Activated CD4-positive, alpha-beta T cell treated with anti-CD3 and anti-CD28 coated beads, Interleukin-2, amount 10 ng/mL, durations not matched to agents 7 days and 5 days (primary cell): ENCODE data around the gene HEMGN. TPM values are rescaled to one million over a fixed set of nuclear protein-coding genes. Genes with fewer than 3 reads are reported as not detected.

Source experiments
- CTCF ChIA-PET: fragments of 350-600 bp; sonication (Branson Sonifier 250); formaldehyde crosslinking; loops from one replicate; lab custom pipeline; 2021; ENCODE audit warnings: antibody characterized with exemption; lab: Charles Lee
- POLR2A ChIA-PET: fragments of 350-600 bp; sonication (Branson Sonifier 250); formaldehyde crosslinking; loops from one replicate; lab custom pipeline; 2021; ENCODE audit warnings: antibody characterized with exemption; lab: Charles Lee
- DNase-seq: peaks from one replicate; pipeline ENCODE4 v3.0.0-alpha.2; 2020
- H3K27ac Mint-ChIP-seq: one replicate; pipeline ENCODE4 v1.8.0; 2021; ENCODE audit warnings: mild to moderate bottlenecking, moderate library complexity, mixed read lengths
- H3K27me3 Mint-ChIP-seq: one replicate; pipeline ENCODE4 v1.8.0; 2021; ENCODE audit warnings: mixed read lengths
- H3K36me3 Mint-ChIP-seq: one replicate; pipeline ENCODE4 v1.8.0; 2021; ENCODE audit warnings: low read depth, mixed read lengths
- H3K4me1 Mint-ChIP-seq: one replicate; pipeline ENCODE4 v1.8.0; 2021; ENCODE audit warnings: mixed read lengths
- H3K4me3 Mint-ChIP-seq: one replicate; pipeline ENCODE4 v1.8.0; 2021; ENCODE audit warnings: mild to moderate bottlenecking, moderate library complexity, mixed read lengths
- H3K9me3 Mint-ChIP-seq: one replicate; pipeline ENCODE4 v1.8.0; 2021; ENCODE audit warnings: mixed read lengths
- total RNA-seq, 2 experiments: library from RNA; stranded (reverse); gene quantifications; one replicate each; pipeline ENCODE4 v1.2.3, GENCODE V29; 2021

Gene HEMGN
- total RNA-seq = 1 to 10 TPM; 2.2 to 2.9 TPM

- H3K4me3 Mint-ChIP-seq = no peak within 1 kb of the TSS
- H3K27me3 Mint-ChIP-seq = peaks cover 2% of the 10 kb centered on the region
- H3K9me3 Mint-ChIP-seq = no peaks in the 10 kb centered on the region
- peaks cover 35% of the 10 kb centered on the region for H3K4me1 Mint-ChIP-seq
- H3K36me3 Mint-ChIP-seq = peaks cover 4% of the 10 kb centered on the region
- H3K27ac Mint-ChIP-seq = peak within 1 kb of the TSS; percentile 84
- ChIA-PET CTCF (interaction anchor here (0.6 kb wide), 2 partner anchors 36 to 239 kb away, joined by 3 to 4 read pairs; no protein-coding TSS in a partner anchor), POLR2A (no interaction called here)
- peak; percentile 58 for DNase-seq
Measured at GRCh38 chr9:97938081-97938644, at the start of gene HEMGN. HEMGN (minus strand) TSS chr9:97938172; CDS start chr9:97938136, 36 bp downstream.

- CTCF ChIA-PET = interaction anchor here (1.0 to 2.1 kb wide), 6 partner anchors 10 to 268 kb away, joined by 3 to 7 read pairs (median 4); partner anchors contain the start of gene TBC1D2
- DNase-seq = no peak
- no peaks in the 10 kb centered on the region for H3K9me3 Mint-ChIP-seq
- H3K27me3 Mint-ChIP-seq = no peaks in the 10 kb centered on the region
- peaks cover 30% of the 10 kb centered on the region for H3K36me3 Mint-ChIP-seq
- POLR2A ChIA-PET = no interaction called here
- peaks cover 64% of the 10 kb centered on the region for H3K4me1 Mint-ChIP-seq
- H3K27ac Mint-ChIP-seq = peak overlapping the region; percentile 50
- no peak overlapping the region for H3K4me3 Mint-ChIP-seq
Measured at GRCh38 chr9:97987487-97987886, 49.5 kb upstream of the HEMGN start.

GRCh38 chr9:97985058-97985861, 47.3 kb upstream of the HEMGN start:
- H3K27ac Mint-ChIP-seq = peak overlapping the region; percentile 96
- no peaks in the 10 kb centered on the region for H3K9me3 Mint-ChIP-seq
- peaks cover 25% of the 10 kb centered on the region for H3K36me3 Mint-ChIP-seq
- H3K4me1 Mint-ChIP-seq = peaks cover 64% of the 10 kb centered on the region
- DNase-seq = peak; percentile 45
- H3K4me3 Mint-ChIP-seq = peak overlapping the region; percentile 85
- ChIA-PET CTCF (interaction anchor here (1.0 to 2.9 kb wide), 4 partner anchors 13 to 271 kb away, joined by 3 to 12 read pairs (median 5); partner anchors contain the start of gene TBC1D2), POLR2A (no interaction called here)
- H3K27me3 Mint-ChIP-seq = no peaks in the 10 kb centered on the region

GRCh38 chr9:97984188-97985057, 46.5 kb upstream of the HEMGN start:
- peak overlapping the region; percentile 65 for H3K4me3 Mint-ChIP-seq
- POLR2A ChIA-PET = interaction anchor here (0.6 kb wide), 1 partner anchor 79 kb away, joined by 6 read pairs; no protein-coding TSS in a partner anchor
- peaks cover 22% of the 10 kb centered on the region for H3K36me3 Mint-ChIP-seq
- peak; percentile 78 for DNase-seq
- no peaks in the 10 kb centered on the region for H3K9me3 Mint-ChIP-seq
- CTCF ChIA-PET = interaction anchor here (0.5 to 3.5 kb wide), 20 partner anchors 12 to 272 kb away, joined by 3 to 39 read pairs (median 6); partner anchors contain the start of genes TBC1D2 and TRMO
- peak overlapping the region; percentile 84 for H3K27ac Mint-ChIP-seq
- peaks cover 62% of the 10 kb centered on the region for H3K4me1 Mint-ChIP-seq
- no peaks in the 10 kb centered on the region for H3K27me3 Mint-ChIP-seq

GRCh38 chr9:97983589-97984187, 45.7 kb upstream of the HEMGN start:
- H3K9me3 Mint-ChIP-seq = no peaks in the 10 kb centered on the region
- POLR2A ChIA-PET = interaction anchor here (0.6 to 1.3 kb wide), 2 partner anchors 61 to 78 kb away, joined by 4 to 6 read pairs; partner anchors contain the start of gene TRMO
- peaks cover 18% of the 10 kb centered on the region for H3K36me3 Mint-ChIP-seq
- H3K4me1 Mint-ChIP-seq = peaks cover 56% of the 10 kb centered on the region
- no peaks in the 10 kb centered on the region for H3K27me3 Mint-ChIP-seq
- CTCF ChIA-PET = interaction anchor here (0.5 to 3.5 kb wide), 25 partner anchors 9 to 272 kb away, joined by 3 to 39 read pairs (median 5); partner anchors contain the start of genes TBC1D2 and TRMO
- peak overlapping the region; percentile 95 for H3K27ac Mint-ChIP-seq
- peak overlapping the region; percentile 83 for H3K4me3 Mint-ChIP-seq
- peak; percentile 51 for DNase-seq

GRCh38 chr9:97982683-97983588, 45.0 kb upstream of the HEMGN start, which contains the start of gene ANP32B:
ANP32B (plus strand) TSS chr9:97983341; CDS start chr9:97983556, 215 bp downstream.
- peak within 1 kb of the TSS; percentile 95 for H3K27ac Mint-ChIP-seq
- H3K4me1 Mint-ChIP-seq = peaks cover 49% of the 10 kb centered on the region
- peak within 1 kb of the TSS; percentile 83 for H3K4me3 Mint-ChIP-seq
- peaks cover 12% of the 10 kb centered on the region for H3K36me3 Mint-ChIP-seq
- ChIA-PET CTCF (interaction anchor here (0.6 to 3.5 kb wide), 34 partner anchors 9 to 793 kb away, joined by 3 to 39 read pairs (median 4); partner anchors contain the start of genes TBC1D2 and TRMO), POLR2A (interaction anchor here (1.3 kb wide), 1 partner anchor 60 kb away, joined by 4 read pairs; the partner anchor contains the start of gene TRMO)
- no peaks in the 10 kb centered on the region for H3K27me3 Mint-ChIP-seq
- peak; percentile 95 for DNase-seq
- H3K9me3 Mint-ChIP-seq = no peaks in the 10 kb centered on the region

GRCh38 chr9:97981846-97982682, 44.1 kb upstream of the HEMGN start:
- POLR2A ChIA-PET = interaction anchor here (1.3 kb wide), 1 partner anchor 60 kb away, joined by 4 read pairs; the partner anchor contains the start of gene TRMO
- H3K4me1 Mint-ChIP-seq = peaks cover 40% of the 10 kb centered on the region
- no peak for DNase-seq
- no peaks in the 10 kb centered on the region for H3K27me3 Mint-ChIP-seq
- peaks cover 9% of the 10 kb centered on the region for H3K36me3 Mint-ChIP-seq
- no peaks in the 10 kb centered on the region for H3K9me3 Mint-ChIP-seq
- peak overlapping the region; percentile 78 for H3K4me3 Mint-ChIP-seq
- H3K27ac Mint-ChIP-seq = peak overlapping the region; percentile 88
- CTCF ChIA-PET = interaction anchor here (0.7 to 3.5 kb wide), 25 partner anchors 10 to 794 kb away, joined by 3 to 39 read pairs (median 4); partner anchors contain the start of genes TBC1D2 and TRMO

GRCh38 chr9:97980918-97981845, 43.2 kb upstream of the HEMGN start:
- ChIA-PET CTCF (interaction anchor here (0.8 to 3.5 kb wide), 7 partner anchors 10 to 794 kb away, joined by 3 to 39 read pairs (median 3); partner anchors contain the start of gene TRMO), POLR2A (no interaction called here)
- Mint-ChIP-seq H3K27ac (peak overlapping the region; percentile 69), H3K4me3 (peak overlapping the region; percentile 78), H3K27me3 (no peaks in the 10 kb centered on the region), H3K4me1 (peaks cover 33% of the 10 kb centered on the region), H3K36me3 (peaks cover 3% of the 10 kb centered on the region), H3K9me3 (no peaks in the 10 kb centered on the region)
- no peak for DNase-seq

- POLR2A ChIA-PET = no interaction called here
Measured at GRCh38 chr9:97980479-97980803, 42.5 kb upstream of the HEMGN start.

More at GRCh38 chr9:97980479-97980803, 42.5 kb upstream of the HEMGN start:
- CTCF ChIA-PET = interaction anchor here (0.8 to 1.9 kb wide), 3 partner anchors 9 to 17 kb away, joined by 3 to 6 read pairs (median 3); no protein-coding TSS in a partner anchor
- H3K4me3 Mint-ChIP-seq = no peak overlapping the region
- no peaks in the 10 kb centered on the region for H3K27me3 Mint-ChIP-seq
- peaks cover 2% of the 10 kb centered on the region for H3K9me3 Mint-ChIP-seq
- peaks cover 30% of the 10 kb centered on the region for H3K4me1 Mint-ChIP-seq
- no peak for DNase-seq
- H3K27ac Mint-ChIP-seq = no peak overlapping the region
- H3K36me3 Mint-ChIP-seq = no peaks in the 10 kb centered on the region
